Endometrium (tissue), 2 donors: Measurements from ENCODE around the gene STK32C.
"Not testable (repeated sequence)": the region's sequence is repeated elsewhere in the genome, so short reads cannot be mapped to it uniquely, and the experiment has no call there.

Experiments used
- FAIRE-seq: peaks from 2 replicates; lab custom pipeline; 2012; peaks lifted over from hg19 to GRCh38; lab: Jason Lieb, UNC
- donor health status: control.
- donor health status: control.

Gene STK32C

DNA sequence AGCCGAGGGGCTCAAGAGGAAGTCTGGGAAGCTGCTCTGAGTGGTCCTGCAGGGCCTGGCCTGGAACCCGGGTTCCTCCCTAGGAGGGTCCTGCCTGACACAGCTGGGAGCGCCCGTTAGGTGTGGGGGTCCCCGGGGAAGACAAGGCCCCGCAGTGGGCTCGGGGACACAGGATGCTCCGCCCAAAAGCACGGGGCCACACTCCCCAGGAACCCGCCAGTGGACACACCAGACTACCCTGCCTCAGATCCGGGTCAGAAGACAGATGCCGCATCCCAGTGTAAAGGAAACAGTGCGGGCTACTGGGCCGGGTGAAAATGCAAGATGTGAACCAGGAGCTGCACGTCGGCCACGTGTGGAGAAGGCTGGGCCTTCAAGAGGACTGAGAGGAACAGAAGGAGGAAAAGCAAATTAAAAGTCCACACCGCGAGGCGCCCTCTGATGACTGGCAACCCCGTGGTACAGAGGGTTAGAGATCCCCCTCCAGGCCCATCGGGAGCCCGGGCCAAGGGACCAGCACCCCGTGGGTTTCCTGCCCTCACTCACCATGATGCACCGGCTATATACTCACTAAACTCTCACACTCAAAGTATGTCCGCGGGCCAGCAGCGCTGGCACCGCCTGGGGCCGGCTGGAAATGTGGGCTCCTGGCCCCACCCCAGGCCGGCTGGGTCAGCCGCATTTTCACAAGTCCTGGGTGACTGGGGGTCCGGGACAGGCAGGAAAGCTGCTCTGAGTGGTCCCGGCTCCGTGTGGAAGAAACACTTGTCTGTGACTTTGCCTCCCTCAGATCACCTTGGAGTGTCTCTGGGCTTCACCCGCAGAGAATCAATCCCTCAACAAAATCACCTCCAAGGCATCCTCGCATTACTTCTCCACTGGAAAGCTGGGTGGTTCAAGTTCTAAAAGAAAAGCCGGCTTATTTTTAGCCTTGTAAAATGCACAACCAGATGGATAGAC, 6.1 kb downstream of the STK32C start:
- no peak for FAIRE-seq

DNA sequence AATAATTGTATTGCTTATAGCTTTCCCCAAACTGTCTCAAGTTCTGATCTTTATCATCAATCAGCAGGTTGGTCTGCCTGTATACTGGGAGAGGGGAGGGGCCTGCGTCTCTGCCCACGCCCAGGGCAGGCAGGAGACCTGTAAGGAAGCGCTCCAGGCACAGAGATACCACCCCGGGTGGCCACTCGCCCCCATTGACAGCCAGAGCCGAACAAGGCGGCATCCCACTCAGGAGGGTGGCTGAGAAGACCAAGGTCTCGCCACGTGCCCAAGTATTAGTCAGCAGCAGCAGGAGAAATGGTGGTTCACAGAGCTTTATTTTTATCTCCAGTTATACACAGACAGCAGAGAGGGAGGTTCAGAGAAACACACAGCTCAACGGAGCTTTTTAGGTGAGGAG, 7.2 kb downstream of the STK32C start:
- FAIRE-seq: no peak

DNA sequence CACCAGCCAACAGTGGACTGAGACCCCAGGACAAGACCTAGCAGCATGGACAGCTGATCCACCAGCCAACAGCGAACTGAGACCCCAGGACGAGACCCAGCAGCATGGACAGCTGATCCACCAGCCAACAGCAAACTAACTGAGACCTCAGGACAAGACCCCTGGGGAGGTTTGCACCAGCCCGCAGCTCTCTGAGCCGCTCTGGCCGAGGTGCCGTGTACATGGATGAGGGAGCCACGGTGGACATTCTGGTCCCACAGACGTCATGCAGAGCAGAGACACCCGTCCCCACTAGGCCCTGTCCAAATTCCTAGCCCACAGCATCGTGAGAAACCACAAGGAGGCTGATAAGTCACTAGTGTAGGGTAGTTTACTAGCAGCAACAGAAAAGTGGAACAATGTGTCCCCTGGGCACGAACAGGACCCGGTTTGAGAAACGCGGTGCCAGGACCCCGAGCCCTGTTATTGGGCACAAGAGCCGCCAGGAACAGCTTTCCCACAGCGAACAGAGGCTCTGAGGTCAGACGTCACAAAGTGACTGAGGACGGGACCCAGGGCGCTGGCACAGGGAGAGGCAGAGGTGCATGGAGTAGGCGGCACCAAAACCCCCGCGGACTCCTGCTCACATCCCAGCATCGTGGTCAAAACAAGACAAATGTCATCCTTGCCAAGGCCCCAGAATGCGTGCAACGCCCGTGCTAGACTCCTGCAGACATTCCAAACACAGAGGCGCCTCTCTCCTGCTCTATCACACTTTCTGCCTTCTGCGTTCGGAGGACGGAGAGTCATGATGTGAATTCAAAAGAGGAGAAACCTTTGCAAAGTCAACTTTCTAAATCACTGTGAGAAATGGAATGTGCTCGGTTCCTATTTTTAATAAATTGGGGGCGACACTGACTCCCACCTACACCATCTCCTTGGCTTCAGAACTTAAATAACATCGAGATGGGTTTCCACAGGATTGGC, 8.1 kb downstream of the STK32C start:
- no peak for FAIRE-seq

DNA sequence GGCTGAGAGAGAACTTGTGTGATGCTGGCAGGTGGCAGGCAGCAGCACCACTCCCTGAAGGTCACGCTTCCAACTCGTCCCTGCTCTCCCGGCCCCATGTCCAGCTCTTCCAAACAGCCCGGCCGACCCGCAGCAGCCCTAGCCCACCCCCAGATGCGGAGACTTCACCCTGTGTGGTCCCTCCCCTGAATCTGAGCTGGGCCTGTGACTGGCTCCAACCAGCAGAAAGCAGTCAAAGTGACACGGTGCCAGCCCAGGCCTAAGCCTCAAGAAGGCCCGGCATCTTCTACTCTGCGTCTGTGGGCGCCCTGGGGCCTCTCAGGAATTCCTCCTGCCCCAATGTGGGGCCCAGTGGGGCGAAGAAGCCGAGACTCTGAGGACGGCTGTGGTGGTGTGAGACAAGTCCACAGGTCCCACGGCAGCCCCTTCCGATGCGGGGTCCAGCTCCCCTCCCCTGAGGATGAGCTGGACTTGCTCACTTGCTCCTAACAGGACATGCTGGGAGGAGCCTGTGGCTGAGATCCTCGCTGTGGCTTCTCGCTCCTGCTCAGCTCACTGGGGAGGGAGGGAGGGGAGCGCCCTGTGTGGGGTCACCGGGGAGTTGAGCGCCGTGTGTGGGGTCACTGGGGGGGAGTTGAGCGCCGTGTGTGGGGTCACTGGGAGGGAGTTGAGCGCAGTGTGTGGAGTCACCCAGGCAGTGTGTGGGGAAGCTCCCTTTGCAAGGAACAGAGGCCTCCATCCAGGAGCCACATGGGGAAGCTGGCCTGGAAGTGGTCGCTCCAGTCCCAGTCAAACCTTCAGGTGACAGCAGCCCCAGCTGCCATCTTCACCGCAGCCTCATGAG, 9.5 kb downstream of the STK32C start:
- FAIRE-seq: no peak

DNA sequence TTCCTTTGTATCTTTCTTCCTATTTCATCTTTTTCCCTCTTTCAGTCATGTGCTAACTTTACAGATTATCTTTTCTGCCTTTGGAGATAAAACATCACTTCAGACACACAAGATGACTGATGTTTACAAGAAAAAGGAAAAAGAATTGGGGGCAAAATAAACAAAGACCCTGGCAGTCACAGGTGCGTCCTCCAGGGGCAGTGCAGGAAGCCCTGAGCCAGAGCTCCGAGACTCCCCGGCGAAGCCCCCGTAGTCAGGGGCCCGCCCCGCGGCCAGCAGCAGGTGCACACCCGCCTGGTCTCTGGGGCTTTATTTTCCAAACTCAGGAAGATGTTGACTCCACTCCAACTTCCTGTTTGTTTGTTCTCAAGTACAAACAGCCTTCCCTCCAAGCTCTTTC, 10.2 kb downstream of the STK32C start:
- FAIRE-seq: no peak

DNA sequence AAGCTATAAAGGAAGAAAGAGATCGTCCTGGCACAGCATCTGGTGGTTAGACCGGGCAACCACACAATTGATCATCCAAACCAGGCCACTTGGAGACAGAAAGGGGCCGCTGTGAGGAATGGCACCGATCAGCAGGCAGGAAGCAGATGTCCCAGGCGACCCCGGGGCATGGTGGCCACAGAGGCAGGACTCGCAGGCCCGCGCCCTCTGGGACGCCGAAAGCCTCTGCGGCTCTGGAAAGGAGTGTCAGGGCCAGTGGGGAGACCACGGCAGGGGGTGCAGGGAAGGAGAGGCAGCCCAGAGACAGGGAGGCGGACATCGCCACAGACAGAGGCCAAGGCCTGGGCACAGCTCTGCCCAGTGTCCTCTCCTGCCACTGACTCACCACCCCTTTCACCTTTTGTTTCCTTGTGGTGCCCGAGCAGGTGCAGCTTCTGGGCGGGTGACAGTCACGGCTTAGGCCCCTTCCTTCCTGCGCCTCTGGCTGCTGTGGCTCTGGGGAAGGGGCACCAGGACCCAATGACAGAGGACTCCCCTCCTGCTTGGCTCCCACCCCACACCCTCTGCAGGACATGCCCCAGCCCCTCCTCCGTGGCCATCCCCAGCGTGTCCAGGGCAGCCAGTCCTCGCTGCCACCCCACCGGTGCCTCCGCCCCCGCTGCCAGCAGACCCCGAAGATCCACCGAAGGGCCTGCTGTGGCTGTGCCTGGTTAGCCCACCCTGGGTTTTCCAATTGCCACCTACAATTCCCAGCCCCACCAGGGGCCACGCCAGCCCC, 10.9 kb downstream of the STK32C start:
- FAIRE-seq: no peak

DNA sequence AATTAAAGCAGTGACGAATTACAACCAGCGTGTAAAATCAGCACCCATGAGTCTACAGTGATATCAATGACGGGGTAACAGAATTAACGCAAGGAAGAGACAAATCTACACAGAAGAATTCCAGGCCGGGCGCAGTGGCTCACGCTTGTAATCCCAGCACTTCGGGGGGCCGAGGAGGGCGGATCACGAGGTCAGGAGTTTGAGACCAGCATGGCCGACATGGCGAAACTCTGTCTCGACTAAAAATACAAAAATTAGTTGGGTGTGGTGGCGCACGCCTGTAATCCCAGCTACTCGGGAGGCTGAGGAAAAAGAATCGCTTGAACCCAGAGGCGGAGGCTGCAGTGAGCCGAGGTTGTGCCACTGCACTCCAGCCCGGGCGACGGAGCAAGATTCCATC, 12.3 kb downstream of the STK32C start:
- not testable (repeated sequence) for FAIRE-seq

DNA sequence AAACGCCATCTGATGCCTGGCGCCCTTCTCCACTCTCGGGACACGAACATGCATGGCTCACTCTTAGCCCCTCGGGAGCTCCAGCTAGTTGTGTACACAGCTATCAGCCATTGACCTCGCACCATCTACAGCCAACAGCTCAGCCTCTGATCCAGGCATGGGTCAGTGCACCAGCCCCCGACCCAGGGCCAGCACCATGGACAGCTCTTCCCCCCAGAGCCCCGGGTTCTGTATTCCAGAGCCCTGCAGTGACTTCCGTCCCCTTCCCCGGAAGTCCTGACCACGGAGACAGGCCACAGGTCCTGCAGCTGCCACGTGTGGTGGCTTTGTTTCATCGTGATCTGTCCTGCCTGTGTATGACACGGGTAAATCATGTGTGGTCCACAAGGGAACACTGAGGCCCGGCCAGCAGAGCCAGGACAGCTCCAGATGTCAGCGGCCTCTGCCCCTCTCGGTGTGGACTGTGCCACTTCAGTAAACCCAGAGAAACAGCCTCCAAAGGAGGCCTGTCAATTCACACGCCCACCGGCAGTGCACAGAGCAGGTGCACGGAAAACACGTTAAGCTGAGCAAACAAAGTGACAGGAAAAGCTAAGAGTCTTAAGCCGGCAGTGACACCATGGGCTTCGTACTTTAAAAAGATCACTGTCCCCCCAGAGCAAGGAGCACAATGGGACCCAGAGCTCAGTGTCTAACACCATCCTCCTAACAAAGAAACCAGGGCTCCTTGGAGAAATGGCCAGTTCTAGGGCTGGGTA, 13.0 kb downstream of the STK32C start:
- no peak for FAIRE-seq

DNA sequence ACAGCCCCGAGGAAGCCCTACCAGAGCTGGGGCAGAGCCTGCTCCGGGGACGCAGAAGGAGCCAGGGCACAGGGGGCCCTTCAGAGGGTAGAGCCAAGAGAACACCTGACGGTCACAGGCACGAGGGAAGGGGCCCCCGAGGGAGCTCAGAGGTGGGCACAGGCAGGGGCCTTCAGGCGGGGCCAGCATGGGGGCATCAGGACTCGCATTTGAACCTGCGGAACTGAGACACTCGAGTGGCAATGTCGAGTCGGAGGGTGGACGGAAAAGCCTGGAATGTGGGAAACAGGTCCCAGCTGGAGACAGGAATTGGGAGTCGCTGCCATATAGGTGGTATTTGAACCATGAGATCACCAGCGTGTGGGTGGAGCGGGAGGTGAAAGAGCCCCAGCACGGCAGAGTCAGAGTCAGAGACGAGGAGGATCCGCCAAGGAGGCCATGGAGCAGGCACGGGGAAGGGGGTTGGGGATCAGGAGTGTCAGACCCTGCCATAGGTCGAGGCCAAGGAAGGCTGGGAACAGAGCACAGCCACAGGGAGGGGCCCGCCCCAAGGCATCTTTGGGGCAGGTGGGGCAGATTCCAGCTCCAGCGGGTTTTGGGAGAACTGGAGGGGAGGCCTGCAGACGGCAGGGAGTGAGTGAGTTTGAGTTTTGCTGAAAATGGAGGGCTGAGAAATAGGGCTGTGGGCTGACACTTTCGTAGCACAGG, 13.8 kb downstream of the STK32C start:
- no peak for FAIRE-seq

DNA sequence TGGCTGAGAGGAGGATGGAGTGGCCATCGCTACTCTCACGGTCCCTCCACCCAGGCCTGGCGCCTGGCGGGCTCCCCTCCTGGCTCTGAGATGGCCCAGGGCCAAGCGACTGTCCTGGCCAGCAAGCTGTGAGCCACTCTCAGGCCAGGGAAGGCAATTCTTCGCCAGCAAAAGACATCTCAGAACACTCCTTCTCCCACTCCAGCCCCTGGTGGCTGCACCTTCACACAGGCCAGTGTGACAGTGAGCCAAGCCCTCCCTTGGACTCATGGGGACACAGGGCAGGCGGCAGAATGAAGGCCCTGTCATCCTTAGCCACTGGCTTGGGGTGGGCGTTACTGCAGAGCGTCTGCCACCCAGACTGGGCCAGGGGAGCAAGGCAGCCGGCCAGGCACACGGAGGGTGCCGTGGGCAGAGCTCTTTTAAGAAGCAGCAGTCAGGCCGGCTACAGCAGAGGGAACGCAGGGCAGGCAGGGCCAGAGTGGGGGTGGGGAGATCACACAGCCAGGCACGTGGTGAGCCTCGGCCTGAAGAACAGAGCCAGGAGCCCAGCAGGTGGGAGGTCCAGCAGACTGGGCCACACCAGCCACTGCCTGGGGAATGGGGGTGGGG, 14.4 kb downstream of the STK32C start:
- no peak for FAIRE-seq

DNA sequence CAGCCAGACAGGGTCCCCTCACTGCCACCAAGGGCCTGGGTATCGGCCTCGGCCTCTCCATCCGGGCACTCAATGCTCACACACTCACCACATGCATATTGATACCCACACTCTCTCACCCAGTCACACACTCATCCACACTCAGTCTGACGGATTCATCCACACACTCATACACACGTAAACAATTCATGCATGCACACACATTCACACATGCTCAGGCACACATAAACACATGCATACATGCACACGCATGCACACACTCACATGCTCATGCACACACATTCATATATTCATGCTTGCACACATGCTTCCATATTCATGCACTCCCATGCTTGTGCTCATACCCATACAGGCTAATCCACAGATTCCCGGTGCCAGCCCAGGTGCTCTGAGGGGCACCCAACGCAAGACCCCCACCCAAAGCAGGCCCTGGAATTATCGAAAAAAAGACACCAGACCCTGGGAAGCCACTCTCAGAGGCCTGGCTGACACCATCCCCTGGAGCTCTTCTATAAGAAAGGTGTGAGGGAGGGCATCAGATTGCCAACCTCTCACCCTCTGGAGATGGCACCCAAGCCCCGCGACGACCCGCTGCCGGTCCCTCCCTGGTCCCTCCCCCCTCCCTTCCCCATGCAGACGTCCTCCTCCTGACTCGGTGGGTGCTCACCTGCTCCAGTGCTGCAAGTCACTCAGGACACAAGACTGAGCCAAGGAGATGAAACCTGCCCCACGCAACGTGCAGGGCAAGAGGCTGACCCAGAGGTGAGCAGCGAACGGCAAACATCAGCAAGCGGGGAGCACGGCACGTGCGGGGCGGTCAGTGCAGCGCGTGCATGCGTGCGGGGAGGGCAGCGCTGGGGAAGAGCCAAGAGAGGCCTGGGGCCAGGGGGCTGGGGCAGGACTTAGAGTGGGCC, 15.2 kb downstream of the STK32C start:
- no peak for FAIRE-seq

DNA sequence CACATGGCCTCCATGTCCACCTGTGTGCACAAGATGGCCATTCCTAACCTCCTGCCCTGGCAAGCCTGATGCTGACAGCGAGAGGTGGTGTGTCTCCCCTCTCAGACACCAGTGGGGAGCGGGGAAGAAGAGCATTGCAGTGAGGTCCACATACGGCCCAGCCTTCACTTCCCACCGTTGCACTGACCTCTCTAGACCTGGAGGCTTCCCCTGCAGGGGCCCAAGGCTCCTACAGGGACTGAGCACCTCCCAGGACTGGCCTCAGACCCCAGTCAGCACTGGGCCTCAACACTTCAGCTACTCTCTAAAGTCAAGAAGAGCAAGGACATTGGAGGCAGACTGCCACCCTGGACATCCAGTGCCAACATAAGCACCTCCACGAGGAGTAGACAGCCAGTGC, 15.9 kb downstream of the STK32C start:
- FAIRE-seq: no peak

DNA sequence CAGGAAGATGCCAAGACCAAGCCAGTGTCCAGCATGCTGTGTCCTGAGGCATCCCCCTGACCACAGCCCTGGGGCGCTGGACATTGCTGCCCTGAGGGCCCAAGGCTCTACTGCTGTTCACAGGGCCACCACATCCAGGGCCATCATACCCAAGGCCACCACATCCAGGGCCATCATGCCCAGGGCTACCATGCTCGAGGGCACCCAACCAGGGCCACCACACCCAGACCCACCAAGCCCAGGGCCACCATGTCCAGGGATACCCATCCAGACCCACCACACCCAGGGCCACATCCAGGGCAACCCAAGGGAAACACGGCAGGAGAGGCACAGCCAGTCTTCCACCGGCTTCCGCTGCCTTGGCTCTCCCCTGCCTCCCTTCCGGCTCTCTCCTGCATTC, 17.1 kb downstream of the STK32C start:
- no peak for FAIRE-seq

DNA sequence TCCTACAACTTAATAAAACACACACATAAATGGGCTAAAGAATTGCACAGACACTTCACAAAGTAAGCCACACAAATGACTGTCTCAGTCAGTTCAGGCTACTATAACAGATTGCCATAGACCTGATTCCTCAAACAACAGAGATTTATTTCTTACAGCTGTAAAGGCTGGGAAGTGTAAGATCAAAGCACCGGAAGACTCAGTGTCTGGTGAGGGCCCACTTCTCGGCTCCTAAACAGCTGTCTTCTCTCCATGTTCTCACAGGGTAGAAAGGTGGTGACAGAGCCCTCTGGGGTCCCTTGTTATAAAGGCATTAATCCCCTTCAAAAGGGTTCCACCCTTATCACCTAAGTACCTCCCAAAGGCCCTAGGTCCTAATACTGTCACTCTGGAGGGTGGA, 18.3 kb downstream of the STK32C start:
- FAIRE-seq: no peak

DNA sequence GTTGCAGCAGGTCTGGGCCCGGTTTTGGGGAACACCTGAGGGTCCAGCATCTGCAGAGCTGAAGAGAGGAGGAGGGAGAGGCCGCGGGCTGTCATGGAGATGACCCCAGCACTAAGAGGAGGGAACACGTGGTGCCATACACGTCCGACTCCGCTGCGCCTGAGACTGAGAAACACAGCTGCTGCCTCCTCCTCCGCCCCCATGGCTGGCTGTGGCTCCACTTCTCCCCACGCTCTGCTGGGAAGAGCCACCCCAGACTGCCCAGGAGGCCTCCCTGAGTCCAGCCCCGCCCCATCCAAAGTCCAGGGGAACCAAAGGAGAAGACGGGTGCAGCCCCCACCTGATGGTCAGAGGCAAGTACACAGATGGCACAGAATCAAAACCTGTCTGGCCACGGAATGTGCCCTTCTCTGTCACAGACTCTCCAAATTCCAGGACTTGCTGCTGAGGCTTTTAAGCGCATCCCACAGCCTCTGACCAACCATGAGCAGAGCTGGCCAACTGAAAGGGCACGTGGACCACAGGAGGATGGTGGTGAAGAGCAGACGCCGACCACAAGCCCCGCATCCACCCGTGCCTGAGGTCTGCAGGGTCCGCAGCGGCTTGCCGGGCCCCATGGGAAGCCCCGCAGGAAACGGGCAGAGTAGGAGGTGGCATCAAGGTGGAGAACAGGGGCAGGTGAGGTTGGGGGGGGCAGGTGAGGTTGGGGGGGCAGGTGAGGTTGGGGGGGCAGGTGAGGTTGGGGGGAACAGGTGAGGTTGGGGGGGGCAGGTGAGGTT, 24.0 kb downstream of the STK32C start:
- FAIRE-seq: no peak

DNA sequence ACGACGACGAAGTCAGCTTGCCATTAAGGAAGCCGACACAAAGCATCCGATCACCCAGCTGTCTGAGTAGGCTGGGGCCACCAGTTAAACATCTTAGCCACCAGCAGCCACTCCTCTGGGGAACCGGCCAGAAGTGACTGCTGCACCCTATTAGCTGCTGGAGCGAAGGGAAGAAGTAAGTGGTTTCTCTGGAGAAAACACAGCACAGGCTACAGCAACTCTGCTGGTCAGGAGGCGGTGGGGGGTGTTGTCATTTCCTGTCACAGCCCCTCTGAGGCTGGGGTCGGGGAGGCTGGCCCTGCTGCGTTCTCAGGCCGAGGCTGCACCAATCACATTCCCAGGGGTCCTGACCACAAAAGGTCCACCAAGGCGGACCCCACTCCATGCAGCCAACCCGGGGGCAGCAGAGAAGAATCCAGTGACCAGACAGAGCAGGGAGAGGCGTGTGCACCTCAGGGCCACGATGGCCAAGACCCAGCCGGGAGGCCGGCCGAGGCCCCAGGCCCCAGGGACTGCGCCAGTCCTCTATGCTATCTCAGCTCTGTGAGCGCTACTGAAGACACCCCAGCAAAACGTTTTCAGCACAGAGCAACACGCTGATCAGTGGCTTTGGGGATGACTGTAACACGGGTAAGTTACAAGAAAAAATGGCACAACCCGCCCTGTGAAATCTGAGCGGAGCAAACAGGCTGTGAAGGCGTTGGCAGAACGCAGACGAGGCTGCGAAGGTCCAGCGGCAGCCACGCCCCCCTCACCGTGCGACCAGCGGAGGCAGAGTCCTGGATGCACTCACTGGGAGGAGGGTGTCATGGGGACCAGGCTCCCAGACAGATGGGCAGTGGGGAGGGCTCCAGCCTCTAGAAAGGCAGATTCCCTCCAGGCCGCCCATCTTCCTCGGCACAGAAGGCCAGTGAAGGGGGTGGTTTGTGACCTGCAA, 24.8 kb downstream of the STK32C start:
- FAIRE-seq: no peak
